OCI-LY7 (cell line): ENCODE data around the gene BCKDHB.

ENCODE experiments used
- EZH2phosphoT487 ChIP-seq: fragments of 200-600 bp; sonication (generic); IDR thresholded peaks from 2 replicates; pipeline ENCODE4 v1.6.1; 2018; ENCODE audit warnings: low read depth, borderline replicate concordance, mild to moderate bottlenecking, mixed run types, antibody characterized with exemption, low read length, moderate library complexity, mixed read lengths
- TF ChIP-seq, protein P1 (sequence below): fragments of 200-600 bp; sonication (generic); conservative IDR thresholded peaks from 2 replicates; pipeline ENCODE4 v1.5.1; 2014; ENCODE audit warnings: mild to moderate bottlenecking, antibody characterized with exemption, low read length, moderate library complexity, mixed read lengths

DNA sequence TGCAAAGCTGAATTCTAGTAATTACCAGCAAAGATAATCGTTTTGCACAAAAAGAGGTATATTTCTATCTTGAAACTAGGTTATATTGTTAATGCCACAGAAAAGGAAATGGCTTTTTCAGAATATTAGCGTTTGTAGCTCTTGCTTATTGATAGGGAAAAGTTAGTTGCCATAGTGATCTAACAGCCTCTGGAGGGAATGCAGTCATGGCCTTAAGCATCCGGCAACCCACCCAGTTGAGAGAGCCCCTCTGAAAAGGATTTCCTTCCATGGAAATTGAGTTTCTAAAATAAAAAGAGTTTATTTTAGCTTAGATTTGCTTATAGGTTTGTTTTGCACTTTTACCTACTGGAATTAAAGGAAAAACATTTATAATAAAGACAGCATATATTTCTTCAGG is 224.5 kb downstream of the BCKDHB start:
- TF ChIP-seq, protein P1, sequence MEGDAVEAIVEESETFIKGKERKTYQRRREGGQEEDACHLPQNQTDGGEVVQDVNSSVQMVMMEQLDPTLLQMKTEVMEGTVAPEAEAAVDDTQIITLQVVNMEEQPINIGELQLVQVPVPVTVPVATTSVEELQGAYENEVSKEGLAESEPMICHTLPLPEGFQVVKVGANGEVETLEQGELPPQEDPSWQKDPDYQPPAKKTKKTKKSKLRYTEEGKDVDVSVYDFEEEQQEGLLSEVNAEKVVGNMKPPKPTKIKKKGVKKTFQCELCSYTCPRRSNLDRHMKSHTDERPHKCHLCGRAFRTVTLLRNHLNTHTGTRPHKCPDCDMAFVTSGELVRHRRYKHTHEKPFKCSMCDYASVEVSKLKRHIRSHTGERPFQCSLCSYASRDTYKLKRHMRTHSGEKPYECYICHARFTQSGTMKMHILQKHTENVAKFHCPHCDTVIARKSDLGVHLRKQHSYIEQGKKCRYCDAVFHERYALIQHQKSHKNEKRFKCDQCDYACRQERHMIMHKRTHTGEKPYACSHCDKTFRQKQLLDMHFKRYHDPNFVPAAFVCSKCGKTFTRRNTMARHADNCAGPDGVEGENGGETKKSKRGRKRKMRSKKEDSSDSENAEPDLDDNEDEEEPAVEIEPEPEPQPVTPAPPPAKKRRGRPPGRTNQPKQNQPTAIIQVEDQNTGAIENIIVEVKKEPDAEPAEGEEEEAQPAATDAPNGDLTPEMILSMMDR, result no peak
- TF ChIP-seq EZH2phosphoT487, result no peak
